ENCODE results near the gene ARHGEF28.
A peak's percentile ranks its signal among the peaks of the same experiment; 100 is the strongest.

ARHGEF28 gene

DNA sequence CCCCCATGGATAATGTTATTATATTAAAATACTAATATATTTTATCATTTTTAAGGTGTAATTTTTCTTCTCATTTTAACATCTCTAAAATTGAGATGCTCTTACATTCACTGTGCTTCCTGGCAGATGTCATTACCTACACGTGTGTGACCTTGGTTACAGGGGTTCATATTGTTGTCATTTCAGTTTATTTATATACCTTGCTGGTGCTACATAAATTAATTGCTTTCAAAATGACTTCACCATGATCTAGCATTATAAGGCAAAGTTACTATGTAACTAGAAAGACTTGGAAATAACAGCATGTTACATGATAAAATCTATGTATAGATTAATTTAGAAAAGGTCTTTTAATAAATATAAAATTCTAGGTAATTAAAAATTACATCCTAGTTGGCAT lies 60.9 kb downstream of the ARHGEF28 start:
- Histone ChIP-seq H3K27me3 (replicated peaks; ENCODE audit: control insufficient read depth, insufficient read depth, low read length) (no peaks in the 10 kb centered on the region), H3K4me3 (replicated peaks; ENCODE audit: low read depth, low read length) (no peak overlapping the region), H3K36me3 (ENCODE audit: control insufficient read depth, insufficient read depth, low read length) (no peaks in the 10 kb centered on the region)
- TF ChIP-seq, protein P1, sequence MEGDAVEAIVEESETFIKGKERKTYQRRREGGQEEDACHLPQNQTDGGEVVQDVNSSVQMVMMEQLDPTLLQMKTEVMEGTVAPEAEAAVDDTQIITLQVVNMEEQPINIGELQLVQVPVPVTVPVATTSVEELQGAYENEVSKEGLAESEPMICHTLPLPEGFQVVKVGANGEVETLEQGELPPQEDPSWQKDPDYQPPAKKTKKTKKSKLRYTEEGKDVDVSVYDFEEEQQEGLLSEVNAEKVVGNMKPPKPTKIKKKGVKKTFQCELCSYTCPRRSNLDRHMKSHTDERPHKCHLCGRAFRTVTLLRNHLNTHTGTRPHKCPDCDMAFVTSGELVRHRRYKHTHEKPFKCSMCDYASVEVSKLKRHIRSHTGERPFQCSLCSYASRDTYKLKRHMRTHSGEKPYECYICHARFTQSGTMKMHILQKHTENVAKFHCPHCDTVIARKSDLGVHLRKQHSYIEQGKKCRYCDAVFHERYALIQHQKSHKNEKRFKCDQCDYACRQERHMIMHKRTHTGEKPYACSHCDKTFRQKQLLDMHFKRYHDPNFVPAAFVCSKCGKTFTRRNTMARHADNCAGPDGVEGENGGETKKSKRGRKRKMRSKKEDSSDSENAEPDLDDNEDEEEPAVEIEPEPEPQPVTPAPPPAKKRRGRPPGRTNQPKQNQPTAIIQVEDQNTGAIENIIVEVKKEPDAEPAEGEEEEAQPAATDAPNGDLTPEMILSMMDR (IDR thresholded peaks at IDR 0.05; ENCODE audit: insufficient read depth, low read length, poor library complexity, severe bottlenecking) = no peak
- peak; percentile 37 for DNase-seq (ENCODE audit: extremely low read depth, insufficient read length)

DNA sequence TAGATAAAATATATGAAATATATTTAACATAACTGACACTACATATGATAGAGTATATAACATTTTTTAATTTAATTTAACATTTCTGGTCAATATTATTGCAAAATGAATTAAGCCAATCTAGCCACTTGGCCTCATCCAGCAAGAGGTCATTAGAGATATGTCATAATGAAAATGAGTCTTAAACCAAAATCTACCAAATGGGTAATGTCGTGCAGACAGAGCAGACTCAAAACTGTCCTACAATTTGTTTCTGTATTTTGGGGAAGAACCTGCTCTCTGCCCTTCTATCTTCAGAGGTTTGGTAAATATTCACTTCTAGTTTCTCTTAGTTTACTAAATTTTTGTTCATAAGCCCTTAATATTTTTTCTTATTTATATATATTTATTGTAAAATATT lies 61.4 kb downstream of the ARHGEF28 start:
- H3K36me3 ChIP-seq (ENCODE audit: control insufficient read depth, insufficient read depth, low read length) = no peaks in the 10 kb centered on the region
- H3K27me3 ChIP-seq (replicated peaks; ENCODE audit: control insufficient read depth, insufficient read depth, low read length) = no peaks in the 10 kb centered on the region
- TF ChIP-seq, protein P1 (IDR thresholded peaks at IDR 0.05; ENCODE audit: insufficient read depth, low read length, poor library complexity, severe bottlenecking) = no peak
- H3K4me3 ChIP-seq (replicated peaks; ENCODE audit: low read depth, low read length) = no peak overlapping the region
- peak; percentile 45 for DNase-seq (ENCODE audit: extremely low read depth, insufficient read length)

DNA sequence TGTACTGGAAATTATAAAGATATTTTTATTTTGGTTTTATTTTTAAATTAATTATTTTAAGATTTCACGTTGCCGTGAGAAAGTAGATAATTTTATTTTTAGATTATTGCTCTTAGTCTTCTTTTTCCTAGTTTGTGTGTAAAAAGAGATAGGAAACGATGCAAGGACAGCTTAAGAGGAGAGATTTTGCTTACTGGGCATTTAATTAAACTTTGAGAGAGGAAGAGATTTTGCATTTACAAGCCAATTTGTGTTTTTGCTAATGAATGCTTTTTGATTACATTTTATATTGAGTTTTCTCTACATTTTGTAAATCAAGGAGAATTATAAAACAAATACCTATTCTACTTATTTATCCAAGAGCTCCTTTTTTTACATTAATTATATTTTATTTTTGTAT lies 64.0 kb downstream of the ARHGEF28 start:
- no peaks in the 10 kb centered on the region for H3K36me3 ChIP-seq (ENCODE audit: control insufficient read depth, insufficient read depth, low read length)
- no peaks in the 10 kb centered on the region for H3K27me3 ChIP-seq (replicated peaks; ENCODE audit: control insufficient read depth, insufficient read depth, low read length)
- no peak for DNase-seq (ENCODE audit: extremely low read depth, insufficient read length)
- TF ChIP-seq, protein P1 (IDR thresholded peaks at IDR 0.05; ENCODE audit: insufficient read depth, low read length, poor library complexity, severe bottlenecking) = no peak
- H3K4me3 ChIP-seq (replicated peaks; ENCODE audit: low read depth, low read length) = no peak overlapping the region

DNA sequence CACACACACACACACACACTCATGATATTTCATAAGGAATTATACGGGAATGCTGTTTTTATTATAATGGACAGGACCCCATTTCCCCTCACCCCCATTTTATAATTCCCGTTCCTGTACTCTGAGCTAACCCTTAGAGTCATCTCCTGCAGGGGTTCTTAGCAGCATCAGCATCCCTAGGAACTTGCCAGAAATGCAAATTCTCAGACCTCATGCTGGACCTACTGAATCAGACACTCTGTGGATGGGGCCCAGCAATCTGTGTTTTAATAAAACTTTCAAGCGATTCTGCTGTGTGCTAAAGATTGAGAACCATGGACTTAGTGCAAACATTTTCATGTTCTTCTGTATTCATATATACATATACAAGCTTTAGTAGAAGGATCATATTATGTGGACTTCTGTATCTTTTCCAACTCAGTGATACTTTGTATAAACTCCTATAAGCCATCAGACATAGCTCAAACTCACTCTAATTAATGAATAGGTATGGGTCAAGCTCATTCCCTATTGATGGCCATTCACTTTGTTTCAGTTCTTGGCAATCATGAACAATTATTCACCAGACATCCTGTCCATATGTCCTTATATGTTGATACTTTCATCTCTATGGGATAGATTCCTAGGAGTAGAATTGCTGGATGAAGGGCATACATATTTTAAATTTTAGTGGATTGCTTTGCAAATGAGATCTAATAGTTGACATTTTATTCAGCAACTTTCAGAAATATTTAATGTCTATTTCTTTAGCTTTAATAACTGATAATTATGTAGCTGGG lies 65.5 kb downstream of the ARHGEF28 start:
- no peaks in the 10 kb centered on the region for H3K36me3 ChIP-seq (ENCODE audit: control insufficient read depth, insufficient read depth, low read length)
- no peaks in the 10 kb centered on the region for H3K27me3 ChIP-seq (replicated peaks; ENCODE audit: control insufficient read depth, insufficient read depth, low read length)
- no peak overlapping the region for H3K4me3 ChIP-seq (replicated peaks; ENCODE audit: low read depth, low read length)
- DNase-seq (ENCODE audit: extremely low read depth, insufficient read length) = no peak
- TF ChIP-seq, protein P1 (IDR thresholded peaks at IDR 0.05; ENCODE audit: insufficient read depth, low read length, poor library complexity, severe bottlenecking) = no peak

DNA sequence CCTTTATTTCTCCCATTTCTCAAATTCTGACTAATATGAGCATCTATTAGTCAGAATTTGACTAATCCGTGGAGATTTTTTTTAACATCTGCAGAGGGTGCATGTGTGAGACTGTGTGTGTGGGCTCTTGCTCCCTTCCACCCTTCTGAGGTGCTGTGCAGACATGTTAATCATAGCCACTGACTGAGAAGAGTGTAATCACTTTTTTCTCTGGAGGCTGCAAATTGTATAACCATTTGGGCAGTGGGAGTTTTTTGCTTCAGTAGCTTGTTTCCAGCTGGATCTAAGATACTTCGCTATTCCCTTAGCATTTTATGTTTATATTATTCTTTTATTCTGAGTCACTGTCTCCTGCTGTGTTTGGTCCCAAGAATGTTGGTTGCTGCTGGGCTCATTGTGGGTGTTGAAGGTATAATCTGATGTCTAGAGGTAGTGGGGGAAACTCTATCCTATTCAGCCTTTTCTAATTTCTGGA lies 66.2 kb downstream of the ARHGEF28 start:
- no peak for DNase-seq (ENCODE audit: extremely low read depth, insufficient read length)
- Histone ChIP-seq H3K27me3 (replicated peaks; ENCODE audit: control insufficient read depth, insufficient read depth, low read length) (no peaks in the 10 kb centered on the region), H3K4me3 (replicated peaks; ENCODE audit: low read depth, low read length) (no peak overlapping the region), H3K36me3 (ENCODE audit: control insufficient read depth, insufficient read depth, low read length) (no peaks in the 10 kb centered on the region)
- TF ChIP-seq, protein P1 (IDR thresholded peaks at IDR 0.05; ENCODE audit: insufficient read depth, low read length, poor library complexity, severe bottlenecking) = no peak

Measured in GM06990 (cell line).